ENCODE results near the gene SMYD5. TPM values are rescaled to one million over a fixed set of nuclear protein-coding genes. Genes with fewer than 3 reads are reported as not detected.

The SMYD5 gene
- total RNA-seq, 1 experiment from 2014 or later: 28.3 TPM

DNA sequence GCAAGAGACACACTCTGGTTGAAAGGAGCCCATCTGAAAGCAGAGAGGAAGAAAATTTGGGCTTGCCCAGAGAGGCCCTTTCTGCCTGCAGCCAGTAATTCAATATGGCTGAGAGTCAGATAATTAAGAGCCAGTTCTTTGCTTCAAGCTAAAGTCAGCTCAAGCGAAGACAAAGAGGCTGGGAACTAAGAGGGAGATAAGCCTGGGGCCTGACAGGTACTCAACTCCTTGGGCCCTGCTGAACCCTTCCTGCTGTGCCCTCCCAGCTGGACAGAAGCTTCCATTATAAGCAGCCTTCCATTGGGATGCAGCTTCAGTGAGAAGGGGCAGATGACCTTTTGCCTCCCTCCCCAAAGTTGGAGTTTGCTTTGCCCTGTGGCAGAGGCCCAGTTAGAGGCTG lies 58.2 kb downstream of the SMYD5 start:
- DNase-seq: no peak

More for the DNA sequence above, 58.2 kb downstream of the SMYD5 start:
- no peak overlapping the region for H2AFZ ChIP-seq
- no peaks in the 10 kb centered on the region for H3K9me3 ChIP-seq (ENCODE audit: insufficient read depth, low read depth)
- H3K27me3 ChIP-seq (ENCODE audit: insufficient read depth, low read depth): no peaks in the 10 kb centered on the region
- peaks cover 4% of the 10 kb centered on the region; the same call in 1 of the 2 replicates for H4K20me1 ChIP-seq (ENCODE audit: insufficient read depth)
- ChIA-PET POLR2A (ENCODE audit: unreplicated experiment) (no interaction called here), CTCF (no interaction called here)
- no peaks in the 10 kb centered on the region for H3K9me2 ChIP-seq (ENCODE audit: insufficient read depth)
- H3K4me2 ChIP-seq: no peak overlapping the region
- no peak overlapping the region for H3K4me3 ChIP-seq
- TF ChIP-seq, protein P1, sequence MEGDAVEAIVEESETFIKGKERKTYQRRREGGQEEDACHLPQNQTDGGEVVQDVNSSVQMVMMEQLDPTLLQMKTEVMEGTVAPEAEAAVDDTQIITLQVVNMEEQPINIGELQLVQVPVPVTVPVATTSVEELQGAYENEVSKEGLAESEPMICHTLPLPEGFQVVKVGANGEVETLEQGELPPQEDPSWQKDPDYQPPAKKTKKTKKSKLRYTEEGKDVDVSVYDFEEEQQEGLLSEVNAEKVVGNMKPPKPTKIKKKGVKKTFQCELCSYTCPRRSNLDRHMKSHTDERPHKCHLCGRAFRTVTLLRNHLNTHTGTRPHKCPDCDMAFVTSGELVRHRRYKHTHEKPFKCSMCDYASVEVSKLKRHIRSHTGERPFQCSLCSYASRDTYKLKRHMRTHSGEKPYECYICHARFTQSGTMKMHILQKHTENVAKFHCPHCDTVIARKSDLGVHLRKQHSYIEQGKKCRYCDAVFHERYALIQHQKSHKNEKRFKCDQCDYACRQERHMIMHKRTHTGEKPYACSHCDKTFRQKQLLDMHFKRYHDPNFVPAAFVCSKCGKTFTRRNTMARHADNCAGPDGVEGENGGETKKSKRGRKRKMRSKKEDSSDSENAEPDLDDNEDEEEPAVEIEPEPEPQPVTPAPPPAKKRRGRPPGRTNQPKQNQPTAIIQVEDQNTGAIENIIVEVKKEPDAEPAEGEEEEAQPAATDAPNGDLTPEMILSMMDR (conservative IDR thresholded peaks at IDR 0.05): no peak
- TF ChIP-seq EZH2 (IDR thresholded peaks at IDR 0.05; ENCODE audit: low read depth): no peak
- intact Hi-C loops (cut with micrococcal nuclease; ENCODE audit: unreplicated experiment): no loop called here
- H3K36me3 ChIP-seq (ENCODE audit: low read depth): peaks cover 4% of the 10 kb centered on the region; the same call in 1 of the 2 replicates
- 0 out of 2 replicates have a peak, but pooled peaks cover 10% of the 10 kb centered on the region for H3K79me2 ChIP-seq (ENCODE audit: low read depth)
- H3K27ac ChIP-seq: no peak overlapping the region
- no peaks in the 10 kb centered on the region for H3F3A ChIP-seq (ENCODE audit: insufficient read depth, low read depth)
- no peaks in the 10 kb centered on the region for H3K4me1 ChIP-seq (replicated peaks; ENCODE audit: insufficient read depth)
- BruUV-seq (replicated peaks): no TSS peak

Other genes starting within 250 kb of the SMYD5 start
- gene SFXN5, start 142.5 kb upstream of the SMYD5 start, total RNA-seq (2021): 12.5 and 15.2 TPM in 2 replicates
- gene RAB11FIP5, start 101.3 kb upstream of the SMYD5 start, total RNA-seq (2021): 24.4 and 25.0 TPM in 2 replicates
- gene NOTO, start 11.7 kb upstream of the SMYD5 start, total RNA-seq (2021): not detected in 2 replicates
- 8.9 and 9.4 TPM in 2 replicates for gene PRADC1, start 19.0 kb downstream of the SMYD5 start, total RNA-seq (2021)
- gene CCT7, start 20.1 kb downstream of the SMYD5 start, total RNA-seq (2021): 295 and 319 TPM in 2 replicates
- gene FBXO41, start 70.2 kb downstream of the SMYD5 start, total RNA-seq (2021): 16.4 and 25.8 TPM in 2 replicates
- gene EGR4, start 79.3 kb downstream of the SMYD5 start, total RNA-seq (2021): not detected in 2 replicates
- 14.7 and 16.7 TPM in 2 replicates for gene ALMS1, start 171.6 kb downstream of the SMYD5 start, total RNA-seq (2021)

Data from PC-9 (cell line).